Endothelial cell of umbilical vein (primary cell): ENCODE results near the gene TRPM3. TPM values are rescaled to one million over a fixed set of nuclear protein-coding genes. Genes with fewer than 3 reads are reported as not detected.
A peak's percentile ranks its signal among the peaks of the same experiment; 100 is the strongest.

ENCODE experiments used
- BruUV-seq: library from RNA; stranded (reverse); fragments of 400-500 nt; replicated peaks from 2 replicates; lab custom pipeline; 2021; lab: Mats Ljungman, UMichigan
- CTCF ChIA-PET: fragments of 300-600, 350-600 bp; sonication (Branson Sonifier 250); formaldehyde crosslinking; loops from one replicate; lab custom pipeline; 2021; ENCODE audit warnings: antibody characterized with exemption, inconsistent platforms; lab: Charles Lee
- POLR2A ChIA-PET: fragments of 300-600, 350-600 bp; sonication (Branson Sonifier 250); formaldehyde crosslinking; loops from one replicate; lab custom pipeline; 2021; ENCODE audit warnings: antibody characterized with exemption, inconsistent platforms; lab: Charles Lee
- DNase-seq: peaks from one replicate; pipeline ENCODE4 v3.0.0-alpha.2; 2011; ENCODE audit warnings: low read depth, low spot score
- FAIRE-seq: peaks from 2 replicates; lab custom pipeline; 2011; peaks lifted over from hg19 to GRCh38; lab: Jason Lieb, UNC
- H2AFZ ChIP-seq: 2 replicates; pipeline ENCODE4 v1.6.0; 2012; ENCODE audit warnings: low read depth, low read length, control low read depth, inconsistent platforms
- H3K27ac ChIP-seq: 2 replicates; pipeline ENCODE4 v1.5.1; 2011; ENCODE audit warnings: low read depth, mild to moderate bottlenecking, control low read depth, low read length, moderate library complexity; ENCODE audit not compliant: insufficient read depth
- H3K27me3 ChIP-seq, 2 experiments: 2 replicates each; pipeline versions ENCODE4 v1.6.0 to v1.6.1; 2011; ENCODE audit warnings: low read length in 2 of 2, mixed read lengths in 1 of 2; ENCODE audit not compliant: control insufficient read depth in 2 of 2, insufficient read depth in 2 of 2
- H3K36me3 ChIP-seq, 2 experiments: 2 replicates in 1 of 2; 3 replicates in 1 of 2; pipeline ENCODE4 v1.5.1; 2011; ENCODE audit warnings: low read length in 2 of 2, mild to moderate bottlenecking in 1 of 2, moderate library complexity in 1 of 2; ENCODE audit not compliant: control insufficient read depth in 2 of 2, insufficient read depth in 2 of 2; ENCODE audit errors: extremely low read depth in 1 of 2
- H3K4me1 ChIP-seq: 3 replicates; pipeline ENCODE4 v1.5.1; 2011; ENCODE audit warnings: mild to moderate bottlenecking, low read length; ENCODE audit not compliant: control insufficient read depth, insufficient read depth; ENCODE audit errors: extremely low read depth
- H3K4me2 ChIP-seq: 2 replicates; pipeline ENCODE4 v1.6.1; 2011; ENCODE audit warnings: low read length, control low read depth, mixed read lengths; ENCODE audit not compliant: insufficient read depth
- H3K4me3 ChIP-seq, 3 experiments: fragments of 200-600 bp in 1 of 3; sonication (generic), shearing (Covaris generic) in 1 of 3; replicated peaks in 1 of 3; 2 replicates each; pipeline ENCODE4 v1.5.1; 2011 to 2016; ENCODE audit warnings: control low read depth in 3 of 3, low read length in 3 of 3, mild to moderate bottlenecking in 2 of 3, inconsistent platforms in 1 of 3, low read depth in 1 of 3, moderate library complexity in 1 of 3; ENCODE audit not compliant: insufficient read depth in 1 of 3
- H3K79me2 ChIP-seq: 2 replicates; pipeline ENCODE4 v1.6.0; 2012; ENCODE audit warnings: low read length, inconsistent platforms; ENCODE audit not compliant: control insufficient read depth, insufficient read depth
- H3K9ac ChIP-seq: replicated peaks from 2 replicates; pipeline ENCODE3; 2011; ENCODE audit warnings: low read length, control low read depth; ENCODE audit not compliant: insufficient read depth; ENCODE audit errors: extremely low read depth
- H3K9me1 ChIP-seq: replicated peaks from 3 replicates; pipeline ENCODE4 v1.6.0; 2011; ENCODE audit warnings: mild to moderate bottlenecking, low read length; ENCODE audit not compliant: control insufficient read depth, insufficient read depth; ENCODE audit errors: extremely low read depth
- H3K9me3 ChIP-seq: replicated peaks from 2 replicates; pipeline ENCODE4 v1.5.1; 2012; ENCODE audit warnings: low read length, inconsistent platforms; ENCODE audit not compliant: control insufficient read depth, insufficient read depth
- H4K20me1 ChIP-seq: replicated peaks from 2 replicates; pipeline ENCODE3; 2011; ENCODE audit warnings: mild to moderate bottlenecking, low read length; ENCODE audit not compliant: control insufficient read depth, insufficient read depth; ENCODE audit errors: extremely low read depth
- EZH2 ChIP-seq: IDR thresholded peaks from 2 replicates; pipeline ENCODE4 v1.6.1; 2012; ENCODE audit warnings: borderline replicate concordance, low read depth, mild to moderate bottlenecking, moderate library complexity, low read length, inconsistent platforms; ENCODE audit not compliant: severe bottlenecking
- FOS ChIP-seq: IDR thresholded peaks from 2 replicates; pipeline ENCODE4 v1.6.1; 2011; ENCODE audit warnings: mild to moderate bottlenecking, low read length, moderate library complexity, borderline replicate concordance; ENCODE audit not compliant: insufficient read depth
- GATA2 ChIP-seq: IDR thresholded peaks from 2 replicates; pipeline ENCODE4 v1.7.0; 2011; ENCODE audit warnings: low read depth, mild to moderate bottlenecking, moderate library complexity, mixed read lengths, low read length; ENCODE audit not compliant: insufficient read length, insufficient read depth
- JUN ChIP-seq: IDR thresholded peaks from 2 replicates; pipeline ENCODE4 v1.6.1; 2011; ENCODE audit warnings: borderline replicate concordance, low read depth; ENCODE audit not compliant: insufficient read length, insufficient read depth
- MYC ChIP-seq: IDR thresholded peaks from one replicate; pipeline ENCODE4 v1.6.1; 2011; ENCODE audit warnings: mild to moderate bottlenecking, low read depth, low read length
- POLR2A ChIP-seq: IDR thresholded peaks from 2 replicates; pipeline ENCODE4 v1.6.1; 2012; ENCODE audit warnings: low read depth, mild to moderate bottlenecking, control low read depth, low read length
- POLR2AphosphoS5 ChIP-seq: IDR thresholded peaks from 2 replicates; pipeline ENCODE4 v1.6.1; 2012; ENCODE audit warnings: low read depth, mild to moderate bottlenecking, control low read depth, low read length, moderate library complexity; ENCODE audit not compliant: insufficient read depth
- dilution Hi-C: fragments of 300-500 bp; cut with MboI; formaldehyde crosslinking; loops from one replicate; pipeline ENCODE4 v1.15.0; 2019; ENCODE audit warnings: low sequenced_read_pairs; ENCODE audit not compliant: extremely low pct_ligation_motif_present
- intact Hi-C: fragments of 100-400 bp; cut with micrococcal nuclease; formaldehyde crosslinking; loops from one replicate; pipeline ENCODE4 v1.10.0; 2022
- polyA plus RNA-seq, 4 experiments: library from polyadenylated mRNA; depleted of rRNA in 3 of 4; stranded (reverse) in 3 of 4; unstranded in 1 of 4; fragments of >200 nt; gene quantifications; 2 replicates each; pipeline versions ENCODE4 v1.2.1 to v1.2.3, GENCODE V29; 2011 to 2012; ENCODE audit warnings: missing spikeins in 1 of 4
- total RNA-seq: library from RNA; stranded (reverse); gene quantifications from 2 replicates; pipeline ENCODE4 v1.2.3, GENCODE V29; 2021
- TF ChIP-seq, protein P1 (sequence below), 2 donors: IDR thresholded peaks; 1 replicate in 1 of 2; 2 replicates in 1 of 2; pipeline ENCODE4 v1.5.1; 2011; ENCODE audit warnings: low read length in 2 of 2, mild to moderate bottlenecking in 2 of 2, moderate library complexity in 2 of 2, control low read depth in 1 of 2, inconsistent platforms in 1 of 2, low read depth in 1 of 2; ENCODE audit not compliant: insufficient read depth in 1 of 2; ENCODE audit errors: extremely low read depth in 1 of 2
- TF ChIP-seq, protein P2 (sequence below): IDR thresholded peaks from 2 replicates; pipeline ENCODE4 v1.6.1; 2011; ENCODE audit not compliant: insufficient read depth, insufficient read length

The TRPM3 gene
- total and polyA plus RNA-seq, 2 donors (not counting 3 experiments of a cell fraction or from before 2014, with no cell fraction given): 0.17 to 0.33 TPM

DNA sequence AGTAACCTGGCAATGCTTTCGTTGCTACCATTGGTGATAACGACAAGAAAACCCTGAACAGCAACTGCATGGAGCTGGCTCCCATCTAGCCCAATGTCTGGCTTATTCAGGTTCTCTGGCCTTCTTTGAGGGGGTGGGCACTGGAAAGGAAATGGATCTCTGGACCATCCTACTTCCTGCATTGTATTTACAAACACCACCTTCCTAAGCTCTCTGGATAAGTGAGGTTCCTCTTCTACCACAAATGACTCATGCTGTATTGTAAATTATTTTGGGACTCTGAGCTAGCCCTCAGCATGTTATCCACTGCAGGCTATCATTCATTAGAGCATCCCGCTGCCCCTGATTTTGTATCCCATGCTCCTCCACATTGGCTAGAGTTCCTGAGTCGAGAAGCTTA, 570.0 kb downstream of the TRPM3 start:
- Histone ChIP-seq H3K9ac (no peak overlapping the region), H3K4me2 (no peak overlapping the region), H4K20me1 (no peaks in the 10 kb centered on the region), H3K9me3 (no peaks in the 10 kb centered on the region), H3K36me3 (no peaks in the 10 kb centered on the region), H3K27me3 (no peaks in the 10 kb centered on the region), H3K79me2 (no peaks in the 10 kb centered on the region), H3K4me1 (peaks cover 24% of the 10 kb centered on the region), H3K27ac (no peak overlapping the region), H2AFZ (no peak overlapping the region), H3K4me3 (no peak overlapping the region), H3K9me1 (no peaks in the 10 kb centered on the region)
- DNase-seq (no peak), FAIRE-seq (no peak)
- dilution Hi-C loops (no loop called here), intact Hi-C loops (no loop called here)
- ChIA-PET POLR2A (no interaction called here), CTCF (interaction anchor here (1.2 to 1.6 kb wide), 2 partner anchors 12 to 51 kb away, joined by 3 to 5 read pairs; no protein-coding TSS in a partner anchor)
- BruUV-seq: no TSS peak
- TF ChIP-seq FOS: peak; percentile 50
- TF ChIP-seq, protein P1, sequence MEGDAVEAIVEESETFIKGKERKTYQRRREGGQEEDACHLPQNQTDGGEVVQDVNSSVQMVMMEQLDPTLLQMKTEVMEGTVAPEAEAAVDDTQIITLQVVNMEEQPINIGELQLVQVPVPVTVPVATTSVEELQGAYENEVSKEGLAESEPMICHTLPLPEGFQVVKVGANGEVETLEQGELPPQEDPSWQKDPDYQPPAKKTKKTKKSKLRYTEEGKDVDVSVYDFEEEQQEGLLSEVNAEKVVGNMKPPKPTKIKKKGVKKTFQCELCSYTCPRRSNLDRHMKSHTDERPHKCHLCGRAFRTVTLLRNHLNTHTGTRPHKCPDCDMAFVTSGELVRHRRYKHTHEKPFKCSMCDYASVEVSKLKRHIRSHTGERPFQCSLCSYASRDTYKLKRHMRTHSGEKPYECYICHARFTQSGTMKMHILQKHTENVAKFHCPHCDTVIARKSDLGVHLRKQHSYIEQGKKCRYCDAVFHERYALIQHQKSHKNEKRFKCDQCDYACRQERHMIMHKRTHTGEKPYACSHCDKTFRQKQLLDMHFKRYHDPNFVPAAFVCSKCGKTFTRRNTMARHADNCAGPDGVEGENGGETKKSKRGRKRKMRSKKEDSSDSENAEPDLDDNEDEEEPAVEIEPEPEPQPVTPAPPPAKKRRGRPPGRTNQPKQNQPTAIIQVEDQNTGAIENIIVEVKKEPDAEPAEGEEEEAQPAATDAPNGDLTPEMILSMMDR (IDR thresholded peaks at IDR 0.05; ENCODE audit: extremely low read depth in 1 of 2, insufficient read depth in 1 of 2, low read depth in 1 of 2, low read length in 2 of 2): no peak

DNA sequence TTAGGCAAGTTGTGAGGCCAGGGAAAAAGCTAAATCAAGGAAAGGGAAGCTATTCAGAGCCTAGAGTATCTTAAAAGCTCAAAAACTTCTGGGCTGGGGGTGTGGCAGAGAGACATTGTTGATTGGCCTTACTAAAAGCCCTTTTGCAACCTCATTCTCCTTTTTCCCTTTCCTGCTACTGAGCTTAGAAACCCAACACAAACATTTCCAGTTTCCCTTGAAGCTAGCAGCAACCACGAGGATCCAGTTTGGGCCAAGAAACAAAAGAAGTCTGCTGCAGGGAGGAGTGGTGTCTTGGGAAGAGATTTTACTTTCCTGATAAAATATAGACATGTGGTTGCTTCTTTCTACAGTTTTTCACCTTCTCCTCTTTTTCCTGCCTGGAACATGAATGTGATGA, 571.5 kb downstream of the TRPM3 start:
- H3K36me3 ChIP-seq: no peaks in the 10 kb centered on the region
- no peak overlapping the region for H3K4me3 ChIP-seq
- no peaks in the 10 kb centered on the region for H3K9me3 ChIP-seq
- CTCF ChIA-PET: interaction anchor here (1.2 to 1.5 kb wide), 4 partner anchors 16 to 157 kb away, joined by 3 to 4 read pairs (median 3); no protein-coding TSS in a partner anchor
- intact Hi-C loops (no loop called here), dilution Hi-C loops (no loop called here)
- H3K27ac ChIP-seq: no peak overlapping the region
- TF ChIP-seq EZH2: no peak
- no peak for TF ChIP-seq POLR2A
- TF ChIP-seq POLR2AphosphoS5: no peak
- no peak for TF ChIP-seq FOS
- TF ChIP-seq, protein P2, sequence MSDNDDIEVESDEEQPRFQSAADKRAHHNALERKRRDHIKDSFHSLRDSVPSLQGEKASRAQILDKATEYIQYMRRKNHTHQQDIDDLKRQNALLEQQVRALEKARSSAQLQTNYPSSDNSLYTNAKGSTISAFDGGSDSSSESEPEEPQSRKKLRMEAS: no peak
- TF ChIP-seq, protein P1 (IDR thresholded peaks at IDR 0.05; ENCODE audit: extremely low read depth in 1 of 2, insufficient read depth in 1 of 2, low read depth in 1 of 2, low read length in 2 of 2): no peak
- TF ChIP-seq MYC: no peak
- TF ChIP-seq JUN: no peak
- no peak for TF ChIP-seq GATA2
- no peak for FAIRE-seq
- no peak overlapping the region for H3K4me2 ChIP-seq
- H3K27me3 ChIP-seq: no peaks in the 10 kb centered on the region
- no peaks in the 10 kb centered on the region for H4K20me1 ChIP-seq
- no peak overlapping the region for H3K9ac ChIP-seq
- peaks cover 24% of the 10 kb centered on the region for H3K4me1 ChIP-seq
- POLR2A ChIA-PET: no interaction called here
- no peaks in the 10 kb centered on the region for H3K9me1 ChIP-seq
- DNase-seq: no peak
- H3K79me2 ChIP-seq: no peaks in the 10 kb centered on the region
- no TSS peak for BruUV-seq
- no peak overlapping the region for H2AFZ ChIP-seq
